ENCODE data around the gene TCL1B.

DNA sequence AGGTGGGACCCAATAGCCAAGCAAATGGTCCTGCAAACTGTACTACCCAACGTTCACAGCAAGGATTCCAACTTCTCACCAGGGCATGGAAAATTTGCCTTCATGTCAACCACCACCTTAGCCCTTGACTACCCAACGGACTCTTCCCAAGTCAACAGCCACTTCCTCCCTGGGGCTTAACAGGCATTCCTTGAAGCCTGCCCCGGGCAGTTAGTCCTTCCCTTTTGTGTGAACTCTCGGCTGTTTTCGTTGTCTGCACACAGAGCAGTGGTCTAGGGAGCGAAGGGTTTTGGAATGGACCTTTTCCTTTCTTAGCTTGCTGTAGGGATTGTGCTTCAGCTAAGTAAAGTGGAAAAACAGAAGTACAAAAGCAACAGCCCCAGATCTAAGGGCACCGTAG lies 35.2 kb upstream of the TCL1B start:
- TF ChIP-seq, protein P1, sequence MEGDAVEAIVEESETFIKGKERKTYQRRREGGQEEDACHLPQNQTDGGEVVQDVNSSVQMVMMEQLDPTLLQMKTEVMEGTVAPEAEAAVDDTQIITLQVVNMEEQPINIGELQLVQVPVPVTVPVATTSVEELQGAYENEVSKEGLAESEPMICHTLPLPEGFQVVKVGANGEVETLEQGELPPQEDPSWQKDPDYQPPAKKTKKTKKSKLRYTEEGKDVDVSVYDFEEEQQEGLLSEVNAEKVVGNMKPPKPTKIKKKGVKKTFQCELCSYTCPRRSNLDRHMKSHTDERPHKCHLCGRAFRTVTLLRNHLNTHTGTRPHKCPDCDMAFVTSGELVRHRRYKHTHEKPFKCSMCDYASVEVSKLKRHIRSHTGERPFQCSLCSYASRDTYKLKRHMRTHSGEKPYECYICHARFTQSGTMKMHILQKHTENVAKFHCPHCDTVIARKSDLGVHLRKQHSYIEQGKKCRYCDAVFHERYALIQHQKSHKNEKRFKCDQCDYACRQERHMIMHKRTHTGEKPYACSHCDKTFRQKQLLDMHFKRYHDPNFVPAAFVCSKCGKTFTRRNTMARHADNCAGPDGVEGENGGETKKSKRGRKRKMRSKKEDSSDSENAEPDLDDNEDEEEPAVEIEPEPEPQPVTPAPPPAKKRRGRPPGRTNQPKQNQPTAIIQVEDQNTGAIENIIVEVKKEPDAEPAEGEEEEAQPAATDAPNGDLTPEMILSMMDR (IDR thresholded peaks at IDR 0.05; ENCODE audit: insufficient read depth, low read depth, low read length), result no peak
- no peak for TF ChIP-seq EZH2 (IDR thresholded peaks at IDR 0.05; ENCODE audit: insufficient read depth, low read length)

All from astrocyte (in vitro differentiated cells and primary cell).